Neural crest cell (in vitro differentiated cells): ENCODE measurements around the gene EOMES. TPM values are rescaled to one million over a fixed set of nuclear protein-coding genes. Genes with fewer than 3 reads are reported as not detected.
A peak's percentile ranks its signal among the peaks of the same experiment; 100 is the strongest.

ENCODE experiments used
- DNase-seq: peaks from one replicate; pipeline ENCODE4 v3.0.0; 2021; ENCODE audit warnings: low read depth, mixed read lengths, low spot score
- H3K27ac Mint-ChIP-seq: one replicate; pipeline ENCODE4 v1.8.0; 2021; ENCODE audit warnings: mild to moderate bottlenecking, mixed read lengths; ENCODE audit not compliant: unreplicated experiment
- H3K27me3 Mint-ChIP-seq: 2 replicates; pipeline ENCODE4 v1.8.0; 2021; ENCODE audit warnings: low read depth, mild to moderate bottlenecking, mixed read lengths
- H3K36me3 Mint-ChIP-seq: 2 replicates; pipeline ENCODE4 v1.8.0; 2021; ENCODE audit warnings: low read depth, mild to moderate bottlenecking, mixed read lengths
- H3K4me1 Mint-ChIP-seq: 2 replicates; pipeline ENCODE4 v1.8.0; 2021; ENCODE audit warnings: mixed read lengths
- H3K4me3 Mint-ChIP-seq: one replicate; pipeline ENCODE4 v1.8.0; 2021; ENCODE audit warnings: mild to moderate bottlenecking, mixed read lengths
- H3K9me3 Mint-ChIP-seq: 2 replicates; pipeline ENCODE4 v1.8.0; 2021; ENCODE audit warnings: mixed read lengths
- CTCF ChIP-seq: fragments of 200-600 bp; sonication (generic); conservative IDR thresholded peaks from 2 replicates; pipeline ENCODE4 v1.5.0; 2021; ENCODE audit warnings: antibody characterized with exemption, mild to moderate bottlenecking
- total RNA-seq: library from RNA; stranded (reverse); gene quantifications from 2 replicates; pipeline ENCODE4 v1.2.1, GENCODE V29; 2021

The EOMES gene
- total RNA-seq, 1 donor from 2014 or later = not detected

GRCh38 chr3:27729748-27730611 is 7.9 kb upstream of the EOMES start:
- H3K4me1 Mint-ChIP-seq = peaks cover 25% of the 10 kb centered on the region
- DNase-seq = no peak
- TF ChIP-seq CTCF = no peak
- H3K4me3 Mint-ChIP-seq = peak overlapping the region; percentile 36
- H3K36me3 Mint-ChIP-seq = no peaks in the 10 kb centered on the region
- no peaks in the 10 kb centered on the region for H3K9me3 Mint-ChIP-seq
- H3K27me3 Mint-ChIP-seq = peaks cover 95% of the 10 kb centered on the region
- no peak overlapping the region for H3K27ac Mint-ChIP-seq

GRCh38 chr3:27729325-27729724 is 7.2 kb upstream of the EOMES start:
- Mint-ChIP-seq H3K9me3 (no peaks in the 10 kb centered on the region), H3K4me1 (peaks cover 29% of the 10 kb centered on the region), H3K27ac (no peak overlapping the region), H3K36me3 (peaks cover under 1% of the 10 kb centered on the region), H3K4me3 (peak overlapping the region; percentile 35), H3K27me3 (peaks cover 97% of the 10 kb centered on the region)
- TF ChIP-seq CTCF = no peak
- DNase-seq = no peak

GRCh38 chr3:27728195-27729087 is 6.3 kb upstream of the EOMES start:
- Mint-ChIP-seq H3K36me3 (peaks cover 3% of the 10 kb centered on the region), H3K4me1 (peaks cover 38% of the 10 kb centered on the region), H3K27ac (no peak overlapping the region), H3K27me3 (peaks cover 99% of the 10 kb centered on the region), H3K9me3 (no peaks in the 10 kb centered on the region), H3K4me3 (peak overlapping the region; percentile 35)
- DNase-seq = no peak
- peak; percentile 40 for TF ChIP-seq CTCF

- H3K4me3 Mint-ChIP-seq = no peak overlapping the region
- H3K4me1 Mint-ChIP-seq = peaks cover 49% of the 10 kb centered on the region
- no peak for DNase-seq
- peaks cover 3% of the 10 kb centered on the region for H3K36me3 Mint-ChIP-seq
- TF ChIP-seq CTCF = no peak
- H3K27me3 Mint-ChIP-seq = peaks cover 96% of the 10 kb centered on the region
- no peaks in the 10 kb centered on the region for H3K9me3 Mint-ChIP-seq
- H3K27ac Mint-ChIP-seq = no peak overlapping the region
Observed at GRCh38 chr3:27726240-27726639, 4.1 kb upstream of the EOMES start.

GRCh38 chr3:27724459-27725197 is 2.5 kb upstream of the EOMES start:
- no peak for TF ChIP-seq CTCF
- peaks cover 96% of the 10 kb centered on the region for H3K27me3 Mint-ChIP-seq
- H3K4me1 Mint-ChIP-seq = peaks cover 42% of the 10 kb centered on the region
- H3K36me3 Mint-ChIP-seq = peaks cover 3% of the 10 kb centered on the region
- peak overlapping the region; percentile 77 for H3K4me3 Mint-ChIP-seq
- DNase-seq = no peak
- H3K9me3 Mint-ChIP-seq = no peaks in the 10 kb centered on the region
- H3K27ac Mint-ChIP-seq = no peak overlapping the region
